Mononuclear cell (primary cell): Measurements from ENCODE around the gene KIF6. TPM values are rescaled to one million over a fixed set of nuclear protein-coding genes. Genes with fewer than 3 reads are reported as not detected.

Experiments
- H3K27me3 ChIP-seq: 2 replicates; pipeline ENCODE4 v1.6.0; 2011; ENCODE audit warnings: low read length, control low read depth; ENCODE audit not compliant: insufficient read depth
- H3K4me1 ChIP-seq: 2 replicates; pipeline ENCODE4 v1.5.1; 2011; ENCODE audit warnings: mild to moderate bottlenecking, low read length, control low read depth; ENCODE audit not compliant: insufficient read depth
- H3K4me3 ChIP-seq: 2 replicates; pipeline ENCODE4 v1.5.1; 2011; ENCODE audit warnings: mild to moderate bottlenecking, low read length, moderate library complexity
- H3K9me3 ChIP-seq: 2 replicates; pipeline ENCODE4 v1.5.1; 2011; ENCODE audit warnings: low read depth, mild to moderate bottlenecking, control low read depth, low read length
- total RNA-seq: library from RNA; depleted of rRNA; stranded (reverse); fragments of >200 nt; gene quantifications from one replicate; pipeline ENCODE4 v1.2.3, GENCODE V29; 2012

KIF6 gene
- total RNA-seq, 1 donor: not detected

GRCh38 chr6:39343396-39343870 is 381.8 kb downstream of the KIF6 start:
- no peak overlapping the region for H3K4me3 ChIP-seq
- H3K27me3 ChIP-seq: no peaks in the 10 kb centered on the region
- H3K4me1 ChIP-seq: peaks cover 27% of the 10 kb centered on the region
- no peaks in the 10 kb centered on the region for H3K9me3 ChIP-seq

DNA sequence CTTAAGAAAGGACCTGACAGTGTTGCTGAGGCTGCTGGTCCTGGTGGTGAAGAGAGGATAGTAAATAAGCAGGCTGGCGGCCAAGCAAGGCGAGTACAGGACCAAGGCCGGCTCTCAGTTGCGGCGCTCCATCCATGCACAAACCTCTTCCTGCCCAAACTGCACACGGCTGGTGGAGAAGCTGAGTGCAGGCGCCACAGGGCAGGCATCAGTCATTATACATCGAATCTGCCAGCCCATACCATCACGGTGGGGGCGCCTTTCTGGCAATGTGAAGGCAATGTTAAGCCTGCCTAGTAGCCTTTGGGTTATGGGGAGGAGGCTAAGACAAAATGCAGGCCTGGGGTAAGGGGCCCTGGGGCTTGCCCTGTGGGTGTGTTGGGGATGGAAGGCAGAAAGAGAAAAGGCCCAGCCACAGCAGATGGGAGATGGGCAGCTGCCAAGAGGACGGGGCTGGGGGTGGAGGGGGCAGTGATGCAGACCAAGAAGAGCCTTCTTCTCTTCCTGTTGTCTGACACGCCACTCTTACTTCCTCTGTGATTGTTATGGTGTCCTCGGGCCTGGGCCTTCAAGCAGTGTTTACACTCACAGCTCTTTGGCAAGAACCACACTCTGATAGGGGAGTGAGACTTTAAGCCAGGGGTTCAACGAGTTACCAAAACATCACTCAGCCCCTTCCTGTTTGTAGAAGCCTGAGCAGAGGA is 382.4 kb downstream of the KIF6 start:
- Histone ChIP-seq H3K4me1 (peaks cover 32% of the 10 kb centered on the region), H3K27me3 (no peaks in the 10 kb centered on the region), H3K9me3 (no peaks in the 10 kb centered on the region), H3K4me3 (no peak overlapping the region)

DNA sequence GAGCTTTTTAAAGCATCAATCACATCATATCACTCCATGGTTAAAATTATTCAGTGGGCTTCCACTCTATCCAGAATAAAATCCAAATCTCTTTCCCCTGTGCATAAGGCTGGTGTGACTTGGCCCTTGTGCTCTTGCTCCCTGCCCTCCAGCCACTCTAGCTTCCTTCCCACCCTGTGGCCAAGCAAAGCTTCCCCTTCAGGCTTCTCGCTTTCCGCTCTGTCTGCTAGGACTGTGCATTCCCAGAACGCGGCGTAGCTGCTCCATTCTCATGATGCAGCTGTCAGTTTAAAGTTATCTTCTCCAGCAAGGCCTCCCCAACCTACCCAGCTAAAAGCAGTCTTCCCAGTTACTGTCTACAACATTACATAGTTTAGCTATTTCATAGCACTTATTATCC is 383.3 kb downstream of the KIF6 start:
- Histone ChIP-seq H3K27me3 (no peaks in the 10 kb centered on the region), H3K4me3 (no peak overlapping the region), H3K9me3 (no peaks in the 10 kb centered on the region), H3K4me1 (peaks cover 35% of the 10 kb centered on the region)

GRCh38 chr6:39341352-39341751 is 383.9 kb downstream of the KIF6 start:
- Histone ChIP-seq H3K27me3 (no peaks in the 10 kb centered on the region), H3K4me1 (peaks cover 38% of the 10 kb centered on the region), H3K9me3 (no peaks in the 10 kb centered on the region), H3K4me3 (no peak overlapping the region)

GRCh38 chr6:39339868-39340550 is 385.2 kb downstream of the KIF6 start:
- no peaks in the 10 kb centered on the region for H3K9me3 ChIP-seq
- H3K27me3 ChIP-seq: no peaks in the 10 kb centered on the region
- H3K4me1 ChIP-seq: peaks cover 50% of the 10 kb centered on the region
- H3K4me3 ChIP-seq: no peak overlapping the region

DNA sequence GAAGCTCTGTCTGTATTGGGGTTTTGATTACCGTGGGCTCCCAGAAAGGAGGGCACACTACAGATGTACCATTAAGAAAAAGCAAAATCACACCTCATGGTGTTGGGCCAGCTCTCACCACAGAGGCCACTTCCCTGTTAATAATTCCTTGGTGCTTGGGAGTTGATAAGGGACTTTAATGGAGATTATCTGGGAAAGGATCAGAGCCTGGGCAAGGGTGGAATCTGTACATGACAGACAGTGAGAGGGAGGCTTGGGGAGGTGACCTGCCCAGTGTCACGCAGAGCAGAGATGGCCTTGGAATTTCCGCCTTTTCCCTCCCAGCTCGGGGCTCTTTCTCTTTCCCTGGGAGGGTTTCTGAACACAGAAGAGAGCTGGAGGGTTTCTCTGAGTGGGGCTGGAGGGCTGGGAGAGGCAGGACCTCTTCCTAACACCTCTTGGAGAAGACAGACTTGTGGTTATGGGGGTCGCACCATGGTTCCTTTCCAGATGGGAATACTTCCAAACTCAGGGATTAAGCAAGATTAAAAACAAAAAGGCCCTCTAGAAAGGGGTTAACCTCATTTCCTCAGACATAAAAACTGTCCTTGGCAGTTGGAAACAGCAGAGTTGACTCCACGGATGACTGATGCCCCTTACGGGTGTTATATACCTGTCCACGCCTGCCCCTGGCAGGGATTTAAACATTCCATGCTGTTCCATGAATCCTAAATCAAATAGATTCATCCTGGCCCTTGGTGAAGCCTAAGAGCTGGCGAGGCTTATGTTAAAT is 385.9 kb downstream of the KIF6 start:
- H3K27me3 ChIP-seq: no peaks in the 10 kb centered on the region
- no peak overlapping the region for H3K4me3 ChIP-seq
- no peaks in the 10 kb centered on the region for H3K9me3 ChIP-seq
- H3K4me1 ChIP-seq: peaks cover 50% of the 10 kb centered on the region

GRCh38 chr6:39338397-39338796 is 386.8 kb downstream of the KIF6 start:
- H3K9me3 ChIP-seq: no peaks in the 10 kb centered on the region
- H3K4me3 ChIP-seq: no peak overlapping the region
- peaks cover 49% of the 10 kb centered on the region for H3K4me1 ChIP-seq
- no peaks in the 10 kb centered on the region for H3K27me3 ChIP-seq

DNA sequence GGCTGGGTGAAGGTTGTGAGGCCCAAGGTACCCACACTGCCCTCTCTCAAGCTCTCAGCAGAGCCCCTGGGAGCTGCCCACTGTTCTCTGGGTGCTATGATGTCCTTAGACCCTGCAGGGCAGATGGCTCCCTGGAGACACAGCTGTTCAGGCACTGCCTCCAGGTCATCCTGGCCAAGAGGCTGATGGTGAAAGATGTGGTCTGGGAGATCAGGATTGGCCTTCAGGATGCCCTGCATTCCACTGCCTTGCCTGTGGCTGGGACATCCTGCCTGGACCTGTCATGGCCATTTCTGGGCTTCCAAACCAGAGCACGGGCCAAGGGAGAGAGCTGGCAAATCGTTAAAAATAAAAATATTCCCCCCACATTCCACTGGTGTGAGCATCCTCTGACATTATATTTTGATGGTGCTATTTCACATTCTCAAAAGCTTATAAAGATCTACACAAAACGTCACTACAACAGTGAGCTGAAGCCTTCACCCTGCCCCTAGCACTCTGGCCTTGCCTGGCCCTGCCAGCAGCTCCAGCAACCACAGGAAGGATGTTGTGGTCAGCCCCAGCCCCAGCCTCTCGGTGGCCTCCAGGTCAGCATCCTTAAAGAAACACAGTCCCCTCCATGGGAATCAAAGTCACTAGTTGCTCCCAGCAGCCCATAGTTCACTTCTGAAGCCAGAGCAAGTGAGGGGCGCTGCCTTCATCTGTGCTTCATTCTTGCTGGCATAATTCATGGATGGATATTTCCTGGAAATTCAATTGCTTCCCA is 389.2 kb downstream of the KIF6 start:
- H3K9me3 ChIP-seq: no peaks in the 10 kb centered on the region
- no peaks in the 10 kb centered on the region for H3K27me3 ChIP-seq
- H3K4me1 ChIP-seq: peaks cover 42% of the 10 kb centered on the region
- H3K4me3 ChIP-seq: no peak overlapping the region

GRCh38 chr6:39333644-39334438 is 391.4 kb downstream of the KIF6 start:
- Histone ChIP-seq H3K4me1 (peaks cover 35% of the 10 kb centered on the region), H3K4me3 (no peak overlapping the region), H3K9me3 (no peaks in the 10 kb centered on the region), H3K27me3 (no peaks in the 10 kb centered on the region)

GRCh38 chr6:39330476-39330875 is 394.7 kb downstream of the KIF6 start:
- H3K9me3 ChIP-seq: no peaks in the 10 kb centered on the region
- peaks cover 14% of the 10 kb centered on the region for H3K4me1 ChIP-seq
- no peaks in the 10 kb centered on the region for H3K27me3 ChIP-seq
- no peak overlapping the region for H3K4me3 ChIP-seq

DNA sequence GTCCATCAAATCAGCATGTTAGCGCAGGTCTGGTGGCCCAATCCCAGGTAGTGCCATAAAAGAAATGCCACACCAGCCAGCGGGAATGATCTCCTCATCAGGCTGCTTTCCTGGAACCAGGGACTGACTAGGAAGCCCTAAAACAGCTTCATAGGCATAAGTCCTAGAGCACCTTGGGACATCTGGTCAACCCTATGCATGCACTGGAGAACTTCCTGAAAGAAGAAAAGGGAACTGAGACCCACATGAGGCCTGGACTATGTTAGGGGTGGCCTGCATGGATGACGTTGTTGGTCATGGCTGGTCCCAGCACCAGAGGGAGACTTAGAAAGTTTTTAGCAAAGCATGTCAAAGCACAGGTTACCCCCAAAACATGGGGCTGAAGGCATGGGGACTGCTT is 395.2 kb downstream of the KIF6 start:
- Histone ChIP-seq H3K9me3 (no peaks in the 10 kb centered on the region), H3K27me3 (no peaks in the 10 kb centered on the region), H3K4me1 (peaks cover 10% of the 10 kb centered on the region), H3K4me3 (no peak overlapping the region)

DNA sequence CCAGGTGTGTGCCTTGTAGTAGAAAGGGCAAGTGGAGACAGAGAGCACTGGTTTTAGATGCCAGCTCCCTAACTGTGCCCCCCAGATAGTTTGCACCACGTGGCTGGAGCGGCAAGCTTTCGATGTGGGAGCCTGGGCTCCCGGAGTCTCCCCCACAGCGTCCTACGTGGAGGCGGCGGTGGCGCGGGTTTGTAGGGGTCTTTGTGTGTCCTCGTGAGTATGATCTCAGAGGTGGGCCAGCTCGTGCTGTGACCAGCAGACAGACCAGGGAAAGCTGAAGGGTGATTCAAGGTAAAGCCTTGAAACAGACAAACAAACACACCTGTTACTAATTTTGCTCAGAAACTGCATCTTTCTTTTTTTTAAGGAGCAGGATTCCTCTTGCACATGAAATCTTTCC is 397.1 kb downstream of the KIF6 start:
- peaks cover 10% of the 10 kb centered on the region for H3K4me1 ChIP-seq
- H3K9me3 ChIP-seq: no peaks in the 10 kb centered on the region
- H3K4me3 ChIP-seq: no peak overlapping the region
- no peaks in the 10 kb centered on the region for H3K27me3 ChIP-seq

GRCh38 chr6:39327507-39327906 is 397.7 kb downstream of the KIF6 start:
- Histone ChIP-seq H3K27me3 (no peaks in the 10 kb centered on the region), H3K4me3 (no peak overlapping the region), H3K9me3 (no peaks in the 10 kb centered on the region), H3K4me1 (peaks cover 10% of the 10 kb centered on the region)

GRCh38 chr6:39322306-39322850 is 402.8 kb downstream of the KIF6 start, which contains the start of gene KCNK16:
KCNK16 (minus strand) TSS chr6:39322702; CDS start chr6:39322540, 162 bp downstream.
- Histone ChIP-seq H3K4me3 (no peak within 1 kb of the TSS), H3K9me3 (no peaks in the 10 kb centered on the region), H3K4me1 (no peaks in the 10 kb centered on the region), H3K27me3 (no peaks in the 10 kb centered on the region)
